CD4-positive, alpha-beta T cell treated with Interleukin-4 for 1 hour (primary cell): ENCODE measurements around the gene ARHGAP27.

Experiments used
- DNase-seq, 2 donors: peaks; one replicate each; pipeline ENCODE4 v3.0.0-alpha.2; 2020 to 2022

The ARHGAP27 gene

DNA sequence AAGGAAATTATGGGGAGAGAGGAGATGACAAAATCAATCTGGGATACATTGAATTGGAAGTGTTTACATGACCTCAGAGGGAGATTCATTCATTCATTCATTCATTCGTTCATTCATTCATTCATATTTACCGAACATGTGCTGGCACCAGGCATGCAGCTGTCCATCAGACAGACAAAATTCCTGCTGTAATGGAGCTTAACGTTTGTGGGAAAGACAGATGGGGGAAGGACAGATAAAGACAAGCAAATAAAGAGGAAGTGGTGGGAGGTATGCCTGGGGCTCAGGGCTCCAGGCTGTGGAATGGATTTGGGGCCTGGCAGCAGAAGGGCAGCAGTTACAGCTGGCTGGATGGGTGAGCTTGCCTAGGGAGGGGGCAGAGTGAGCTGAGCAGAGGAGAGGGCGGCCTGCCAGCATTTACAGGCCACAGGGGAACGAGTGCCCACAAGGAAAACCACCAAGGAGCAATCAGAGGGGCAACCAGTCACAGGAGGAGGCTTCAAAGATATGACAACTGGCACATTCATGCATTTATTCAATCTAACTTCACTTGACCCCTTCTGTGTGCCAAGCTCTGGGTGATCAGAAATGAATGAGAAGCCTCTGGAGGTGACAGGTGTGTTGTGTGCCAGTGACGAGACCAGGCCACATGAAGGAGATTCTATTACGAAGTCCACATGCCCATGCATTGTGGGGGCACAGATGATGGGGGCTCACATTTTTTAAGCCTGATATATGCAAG lies 48.5 kb downstream of the ARHGAP27 start:
- no peak for DNase-seq

DNA sequence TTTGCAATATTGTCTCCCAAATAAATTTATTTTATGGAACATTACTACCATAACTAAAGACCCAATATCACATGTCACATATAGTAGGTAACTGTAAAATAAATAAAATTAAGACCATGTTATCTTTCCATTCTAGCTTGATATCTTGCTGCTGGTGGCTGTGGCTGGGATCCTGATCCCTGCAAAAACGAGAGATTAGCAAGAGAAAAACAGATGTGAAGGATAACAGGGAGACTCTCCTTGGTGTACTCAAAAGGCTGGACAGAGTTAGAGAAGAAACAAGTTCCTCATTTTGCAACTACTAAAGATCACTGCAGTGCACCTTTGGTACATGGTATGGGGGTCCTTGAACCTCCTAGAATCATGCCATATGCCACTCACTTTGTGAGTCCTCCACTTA lies 49.7 kb downstream of the ARHGAP27 start:
- no peak for DNase-seq

DNA sequence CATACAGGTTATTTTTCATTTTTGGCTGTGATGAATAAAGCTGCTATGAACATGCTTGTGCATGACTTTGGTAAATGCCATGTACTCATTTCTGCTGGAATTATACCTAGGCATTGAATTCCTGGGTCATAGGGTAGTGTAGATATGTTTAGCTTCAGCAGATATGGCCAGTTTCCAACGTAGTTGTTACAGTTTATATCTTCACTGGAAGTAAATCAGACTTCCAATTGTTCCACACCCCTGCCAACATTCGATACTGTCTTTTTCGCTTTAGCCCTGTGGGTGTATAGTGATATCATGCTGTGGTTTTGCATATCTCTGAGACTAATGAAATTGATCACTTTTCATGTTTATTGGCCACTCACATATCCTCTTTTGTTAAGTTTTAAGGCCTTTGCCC lies 50.4 kb downstream of the ARHGAP27 start:
- no peak for DNase-seq

DNA sequence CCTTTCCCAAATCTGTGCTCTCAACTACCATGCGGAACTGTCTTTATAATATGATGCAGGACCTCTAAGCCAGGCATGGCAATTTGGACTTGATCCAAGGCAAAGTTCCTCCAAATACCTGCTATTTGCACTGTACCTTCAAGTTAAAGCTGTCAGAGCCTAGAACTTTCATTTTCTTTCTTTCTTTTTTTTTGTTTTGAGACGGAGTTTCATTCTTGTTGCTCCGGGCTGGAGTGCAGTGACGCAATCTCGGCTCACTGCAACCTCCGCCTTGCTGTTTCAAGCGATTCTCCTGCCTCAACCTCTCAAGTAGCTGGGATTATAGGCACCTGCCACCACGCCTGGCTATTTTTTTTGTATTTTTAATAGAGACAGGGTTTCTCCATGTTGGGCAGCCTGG lies 51.7 kb downstream of the ARHGAP27 start:
- no peak for DNase-seq

DNA sequence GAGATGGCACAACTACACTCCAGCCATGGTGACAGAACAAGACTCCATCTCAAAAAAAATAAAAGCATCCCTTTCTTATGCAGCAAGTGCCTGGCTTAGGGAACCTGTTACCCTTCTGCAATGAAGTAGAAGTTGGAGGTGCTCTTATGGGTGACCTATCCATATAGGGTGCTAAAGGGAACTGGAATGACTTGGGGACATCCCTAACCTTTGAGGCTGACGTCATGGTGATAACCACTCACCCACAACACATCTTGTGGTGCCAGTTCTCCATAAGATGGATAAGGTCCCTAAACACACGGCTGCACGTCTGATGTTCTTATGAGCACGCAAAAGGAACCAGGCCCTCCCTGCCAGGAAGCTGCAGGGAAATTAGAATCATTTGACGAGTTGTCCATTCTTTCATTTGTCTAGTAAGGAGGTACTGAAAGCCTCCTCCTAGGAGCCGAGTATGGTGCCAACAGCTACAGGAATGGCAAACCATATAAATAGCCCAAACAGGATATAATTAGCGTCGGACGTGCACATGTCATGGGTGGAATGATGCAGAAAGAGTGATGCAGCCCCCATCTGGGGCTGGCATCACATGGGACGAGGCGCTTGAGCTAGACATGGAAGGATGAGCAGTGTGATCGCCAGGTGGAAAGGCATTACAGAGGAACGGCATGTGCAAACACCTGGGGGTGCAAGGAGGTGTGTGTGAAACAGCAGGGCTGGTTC lies 52.5 kb downstream of the ARHGAP27 start:
- DNase-seq, result peak in 1 of 2 donors; percentile 15

DNA sequence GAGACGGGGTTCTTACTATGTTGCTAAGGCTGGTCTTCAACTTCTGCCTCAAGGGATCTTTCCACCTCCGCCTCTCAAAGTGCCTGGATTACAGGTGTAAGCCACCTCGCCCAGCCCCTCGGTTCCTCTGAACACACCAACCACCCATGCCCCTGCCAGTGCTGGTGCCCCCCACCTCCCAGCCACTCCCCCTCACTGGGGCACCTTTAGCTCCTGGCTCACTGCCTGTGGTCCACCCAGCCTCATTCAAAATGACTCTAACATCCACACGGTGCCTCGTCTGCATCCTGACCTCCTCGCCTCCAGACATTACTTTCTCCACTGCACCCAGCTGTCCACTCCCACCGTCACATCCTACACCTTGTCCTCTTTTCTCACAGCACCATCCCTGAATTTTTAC lies 55.3 kb downstream of the ARHGAP27 start:
- DNase-seq, result no peak

DNA sequence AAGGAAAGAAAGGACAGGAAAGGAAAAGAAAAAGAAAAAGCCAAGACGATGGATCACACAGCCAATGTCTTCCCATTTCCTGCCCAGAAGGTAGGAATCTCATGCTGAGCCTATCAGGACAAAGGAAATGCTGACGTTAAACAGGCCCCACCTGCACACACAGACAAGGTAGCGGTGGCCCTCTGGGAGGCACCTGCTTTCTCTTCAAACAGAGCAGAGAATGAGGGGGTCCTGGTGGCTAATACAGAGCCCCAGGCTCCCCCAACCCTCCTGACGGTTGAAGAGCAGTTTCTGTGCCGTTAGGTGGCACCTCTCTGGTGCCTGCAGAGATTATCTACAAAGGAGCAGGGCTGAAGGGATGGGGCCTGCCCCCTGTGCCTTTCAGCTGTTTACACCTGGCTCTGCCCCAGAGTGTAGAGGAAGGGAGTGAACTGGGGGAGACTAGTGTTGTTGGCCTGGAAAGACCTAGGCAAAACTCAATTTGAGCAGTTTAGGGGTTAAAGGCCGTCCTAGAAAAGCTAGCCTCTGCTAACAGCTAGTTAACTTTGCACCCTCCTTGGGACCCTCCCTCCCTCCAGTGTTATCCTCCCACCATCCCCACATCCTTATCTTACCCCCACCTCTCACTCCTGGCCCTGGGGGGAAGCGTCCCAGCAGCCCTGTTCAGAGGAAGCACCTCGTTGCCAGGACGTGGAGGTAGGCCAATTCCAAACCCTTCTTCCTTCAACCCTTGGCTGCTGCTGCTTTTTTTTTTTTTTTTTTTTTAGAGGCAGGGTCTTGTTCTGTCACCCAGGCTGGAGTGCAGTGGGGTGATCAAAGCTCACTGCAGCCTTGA lies 56.3 kb downstream of the ARHGAP27 start:
- no peak for DNase-seq

DNA sequence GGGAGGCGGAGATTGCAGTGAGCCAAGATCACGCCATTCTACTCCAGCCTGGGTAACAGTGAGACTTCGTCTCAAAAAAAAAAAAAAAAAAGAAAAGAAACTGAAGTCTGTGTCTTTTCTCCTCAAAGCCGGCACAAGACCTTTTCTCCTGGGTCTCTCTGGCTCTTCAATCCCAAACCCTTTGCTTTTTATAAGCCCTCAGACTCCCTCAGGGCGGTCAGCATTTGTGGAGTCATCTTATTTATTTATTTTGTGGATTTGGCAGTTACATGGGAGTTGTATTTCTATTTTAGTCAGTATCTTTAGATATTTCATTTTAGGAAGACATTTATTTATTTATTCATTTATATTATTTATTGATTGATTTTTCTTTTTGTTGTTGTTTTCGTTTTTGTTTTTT lies 58.2 kb downstream of the ARHGAP27 start:
- DNase-seq, result no peak

DNA sequence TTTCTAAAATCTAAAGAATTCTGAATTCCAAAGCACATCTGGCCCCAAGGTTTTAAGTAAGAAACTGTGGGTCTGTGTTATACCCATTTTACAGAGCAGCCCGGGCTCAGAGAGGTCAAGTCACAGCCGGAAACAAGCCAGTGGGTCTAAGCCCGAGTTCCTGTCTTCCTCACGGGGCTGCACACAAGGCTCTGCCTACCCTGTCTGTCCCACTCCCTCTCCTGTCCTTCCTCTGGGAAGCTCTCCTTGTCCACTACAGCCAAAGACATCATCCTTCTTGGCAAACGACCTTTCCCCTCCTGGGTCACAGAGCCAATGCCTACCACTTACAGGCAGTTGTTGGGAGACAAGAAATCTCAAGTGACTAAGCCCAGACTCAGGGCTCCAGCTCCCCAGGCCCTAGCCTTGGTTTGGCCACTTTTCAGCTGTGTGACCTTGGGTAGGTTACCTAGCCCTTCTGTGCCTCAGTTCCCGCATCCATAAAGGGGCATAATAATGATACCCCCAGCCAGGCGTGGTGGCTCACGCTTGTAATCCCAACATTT lies 60.3 kb downstream of the ARHGAP27 start:
- DNase-seq, result no peak

DNA sequence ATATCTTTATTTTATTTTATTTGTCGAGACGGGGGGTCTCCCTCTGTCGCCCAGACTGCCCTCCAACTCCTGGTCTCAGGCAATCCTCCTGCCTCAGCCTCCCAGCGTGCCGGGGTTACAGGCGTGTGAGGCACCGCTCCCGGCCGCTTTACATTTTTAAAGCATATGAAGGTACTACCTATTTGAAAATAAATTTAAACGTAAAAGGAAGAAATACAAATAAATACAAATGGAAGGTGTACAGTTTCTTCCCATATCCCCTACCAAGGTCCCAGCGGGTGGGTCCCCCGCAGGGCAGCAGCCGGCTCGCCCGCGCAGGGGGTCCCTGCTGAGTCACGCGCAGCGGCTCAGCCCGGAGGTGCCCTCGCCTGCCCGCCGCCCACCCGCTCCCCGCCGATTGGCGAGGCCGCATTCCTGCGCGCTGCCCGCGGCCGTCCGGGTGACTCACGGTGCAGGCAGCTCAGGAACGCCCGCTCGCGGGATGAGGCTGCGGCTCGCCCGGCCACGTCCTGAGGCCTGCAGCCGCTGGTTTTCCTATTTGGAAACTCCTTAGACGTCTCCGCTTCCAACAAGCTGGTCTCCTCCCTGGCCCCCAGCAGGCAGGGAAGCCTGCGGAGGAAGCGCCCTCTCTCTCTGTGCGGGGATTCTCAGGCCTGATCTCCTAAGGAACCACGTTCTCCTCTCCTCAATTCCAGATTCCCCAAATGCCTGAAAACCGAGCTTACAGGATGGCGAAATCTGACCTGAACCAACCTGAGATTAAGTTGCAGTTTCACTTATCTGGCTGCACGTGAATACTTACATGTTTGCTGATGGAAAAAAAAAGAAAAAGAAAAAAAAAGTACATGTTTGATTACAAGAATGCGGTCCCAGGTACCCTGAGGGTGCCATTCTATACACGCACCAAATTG lies 61.0 kb downstream of the ARHGAP27 start:
- no peak for DNase-seq

DNA sequence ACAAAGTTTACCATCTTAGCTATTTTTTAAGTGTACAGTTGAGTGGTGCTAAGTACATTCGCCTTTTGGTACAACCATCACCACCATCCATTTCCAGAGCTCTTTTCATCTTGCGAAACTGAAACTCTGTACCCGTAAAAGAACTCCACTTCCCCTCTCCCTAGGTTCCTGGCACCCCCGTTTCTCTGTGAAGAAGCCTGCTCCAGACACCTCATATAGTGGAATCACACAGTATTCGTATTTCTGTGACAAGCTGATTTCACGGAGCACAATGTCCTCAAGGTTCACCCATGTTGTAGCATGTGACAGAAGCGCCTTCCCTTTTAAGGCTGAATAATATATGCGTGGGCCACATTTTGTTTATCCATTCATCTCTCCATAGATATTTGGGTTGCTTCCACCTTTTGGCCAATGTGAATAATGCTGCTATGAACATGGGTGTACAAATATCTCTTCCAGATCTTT lies 61.7 kb downstream of the ARHGAP27 start:
- no peak for DNase-seq

DNA sequence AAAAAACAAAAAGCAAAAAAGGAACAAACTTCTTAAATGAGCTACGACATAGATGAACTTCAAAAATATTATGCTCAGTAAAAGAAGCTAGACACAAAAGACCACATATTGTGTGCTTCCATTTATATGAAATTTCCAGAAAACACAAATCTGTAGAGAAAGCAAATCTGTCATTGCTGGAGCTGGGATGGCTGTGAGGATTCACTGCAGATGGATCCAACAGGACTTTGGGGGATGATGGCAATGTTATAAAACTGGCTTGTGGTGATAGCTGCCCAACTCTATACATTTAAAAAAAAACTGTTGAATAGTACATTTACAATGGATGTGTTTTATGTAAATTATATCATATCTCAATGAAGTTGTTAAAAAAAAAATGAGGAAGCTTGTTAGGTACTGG lies 63.2 kb downstream of the ARHGAP27 start:
- DNase-seq, result no peak

DNA sequence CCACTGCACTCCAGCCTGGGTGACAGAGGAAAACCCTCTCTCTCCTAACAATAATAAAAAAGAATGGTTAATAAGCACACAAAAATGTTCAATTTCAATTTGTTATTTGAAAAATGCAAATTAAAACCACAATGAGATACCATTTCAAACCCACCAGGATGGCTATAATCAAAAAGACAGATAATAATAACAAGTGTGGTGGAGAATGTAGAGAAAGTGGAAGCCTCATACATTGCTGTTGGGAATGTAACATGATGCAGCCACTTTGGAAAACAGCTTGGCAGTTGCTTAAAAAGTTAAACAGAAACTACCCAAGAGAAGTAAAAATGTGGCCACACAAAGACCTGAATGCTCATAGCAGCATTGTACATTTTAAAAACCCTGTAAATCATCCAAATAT lies 64.0 kb downstream of the ARHGAP27 start:
- DNase-seq, result no peak

DNA sequence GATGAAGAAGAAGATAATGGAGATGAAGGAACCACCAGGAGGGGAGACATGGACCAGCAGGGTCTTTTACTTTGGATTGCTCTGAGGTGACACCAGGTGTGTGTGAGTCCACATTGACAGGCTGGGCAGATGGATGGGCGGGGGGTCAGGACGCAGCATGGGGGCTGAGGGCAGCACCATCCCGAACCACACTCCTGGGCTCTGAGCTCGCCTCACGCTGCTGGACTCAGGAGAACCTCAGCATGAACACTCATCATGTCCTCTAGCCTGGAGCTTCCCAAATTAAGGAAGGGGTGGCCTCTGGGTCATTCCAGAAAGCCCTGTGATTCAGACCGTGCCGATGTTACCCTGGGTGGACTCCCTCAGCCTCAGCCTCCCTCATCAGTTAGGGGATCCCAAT lies 65.5 kb downstream of the ARHGAP27 start:
- DNase-seq, result no peak

DNA sequence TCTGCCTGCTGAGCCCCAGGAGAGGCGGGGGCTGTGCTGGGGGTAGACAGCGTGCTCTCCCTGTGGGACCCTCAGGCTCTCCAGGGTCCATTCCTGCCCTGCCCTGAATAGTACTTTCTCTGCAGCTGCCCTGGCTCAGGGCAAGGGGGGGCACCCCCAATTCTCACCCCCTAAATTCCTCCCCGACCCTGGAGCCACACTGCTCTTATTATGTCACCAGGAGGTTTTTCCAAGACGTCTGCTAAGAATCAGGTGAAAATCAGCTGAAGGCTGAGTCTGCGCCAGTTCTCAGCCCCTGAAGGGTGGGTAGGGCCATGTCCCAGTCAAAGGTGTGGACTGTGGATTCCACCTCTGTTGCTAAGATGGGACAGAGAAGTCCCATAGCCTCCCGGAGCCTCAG lies 66.0 kb downstream of the ARHGAP27 start:
- no peak for DNase-seq

DNA sequence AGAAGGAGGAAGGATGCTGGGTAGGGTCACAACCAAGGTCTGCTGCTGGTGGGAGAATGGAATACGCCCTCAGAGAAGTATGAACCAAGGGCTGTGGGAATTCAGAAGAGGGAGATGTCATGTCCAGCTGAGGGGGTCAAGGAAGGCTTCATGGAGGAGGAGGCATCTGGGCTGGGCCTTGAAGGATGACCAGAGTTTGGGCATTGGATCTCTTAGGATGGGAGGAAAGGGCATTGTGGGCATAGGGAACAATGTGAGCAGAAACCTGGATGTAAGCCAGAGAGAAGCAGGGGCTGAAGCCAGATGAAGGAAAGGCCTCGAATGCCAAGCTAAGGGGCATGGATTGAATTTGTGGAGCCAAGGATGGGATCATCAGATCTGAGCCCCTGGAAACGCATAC lies 66.6 kb downstream of the ARHGAP27 start:
- DNase-seq, result no peak

DNA sequence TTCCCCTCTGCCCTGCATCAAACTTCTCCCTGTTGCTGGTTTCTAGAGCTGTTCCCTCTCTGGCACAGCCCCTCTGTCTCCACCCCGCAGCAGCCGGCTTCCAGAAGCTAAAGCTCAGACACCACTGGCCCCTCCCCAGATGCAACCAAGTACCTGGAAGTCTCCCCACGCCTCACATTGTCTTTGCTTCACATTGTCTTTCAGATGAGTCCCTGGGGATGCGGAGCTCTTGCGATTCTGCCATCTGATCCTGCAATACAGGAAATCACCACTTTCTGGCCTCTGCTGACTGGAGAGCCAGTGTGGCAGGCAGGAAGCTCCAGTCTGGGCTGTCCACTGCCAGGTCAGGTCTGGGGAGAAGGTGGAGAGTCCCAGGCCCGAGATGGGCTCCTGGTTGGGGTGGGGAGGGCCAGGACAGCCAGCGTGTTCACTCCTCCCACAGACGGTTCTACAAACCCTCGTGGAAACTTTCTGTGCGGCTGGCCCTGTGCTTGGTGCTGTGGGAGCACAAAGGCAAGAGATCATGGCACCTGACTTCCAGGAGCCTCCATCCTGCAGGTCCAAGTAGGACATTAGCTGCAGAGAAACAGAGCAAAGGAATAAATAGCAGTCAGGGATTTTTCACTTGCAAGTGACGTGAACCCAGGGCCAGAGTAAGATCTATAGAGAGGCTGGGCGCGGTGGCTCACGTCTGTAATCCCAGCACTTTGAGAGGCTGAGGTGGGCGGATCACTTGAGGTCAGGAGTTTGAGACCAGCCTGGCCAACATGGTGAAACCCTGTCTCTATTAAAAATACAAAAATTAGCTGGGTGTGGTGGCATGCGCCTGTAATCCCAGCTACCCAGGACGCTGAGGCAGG lies 67.9 kb downstream of the ARHGAP27 start:
- DNase-seq, result no peak

DNA sequence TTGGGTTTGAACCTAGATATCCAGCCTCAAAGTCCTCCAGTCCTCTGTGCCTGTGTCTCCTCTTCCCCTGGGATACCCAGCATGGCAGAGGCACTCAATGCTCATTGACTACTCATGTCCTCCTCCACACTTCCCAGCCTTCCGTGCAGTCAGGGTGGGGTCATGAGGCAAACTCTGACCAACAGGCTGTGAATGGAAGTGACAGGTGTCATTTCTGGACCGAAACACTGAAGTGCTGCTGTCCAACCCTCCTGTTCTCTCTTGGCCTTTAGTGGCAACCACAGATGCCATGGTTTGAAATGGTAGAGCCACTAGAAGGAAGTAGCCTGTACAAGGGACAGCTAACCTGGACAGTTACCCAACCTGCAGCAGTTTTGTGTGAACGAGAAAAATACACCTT lies 69.2 kb downstream of the ARHGAP27 start:
- DNase-seq, result no peak

DNA sequence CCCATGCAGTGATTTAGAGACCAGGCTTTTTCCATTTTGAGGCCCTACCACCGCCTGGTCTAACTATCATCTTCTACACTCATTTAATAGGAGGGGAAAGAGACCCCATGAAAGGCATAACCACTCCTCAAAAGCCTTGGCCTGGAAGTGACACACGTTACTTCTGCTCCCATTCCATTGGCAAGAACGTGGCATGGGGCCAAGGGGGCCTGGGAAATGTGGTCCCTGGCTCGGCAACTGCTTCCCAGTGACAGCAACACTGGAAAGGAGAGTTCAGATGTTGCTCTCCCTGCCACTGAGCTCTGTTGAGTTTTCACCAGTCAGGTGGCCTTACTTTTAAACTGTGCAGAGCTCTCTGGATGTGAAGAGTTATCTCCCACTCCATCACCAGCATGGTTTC lies 70.7 kb downstream of the ARHGAP27 start:
- no peak for DNase-seq

DNA sequence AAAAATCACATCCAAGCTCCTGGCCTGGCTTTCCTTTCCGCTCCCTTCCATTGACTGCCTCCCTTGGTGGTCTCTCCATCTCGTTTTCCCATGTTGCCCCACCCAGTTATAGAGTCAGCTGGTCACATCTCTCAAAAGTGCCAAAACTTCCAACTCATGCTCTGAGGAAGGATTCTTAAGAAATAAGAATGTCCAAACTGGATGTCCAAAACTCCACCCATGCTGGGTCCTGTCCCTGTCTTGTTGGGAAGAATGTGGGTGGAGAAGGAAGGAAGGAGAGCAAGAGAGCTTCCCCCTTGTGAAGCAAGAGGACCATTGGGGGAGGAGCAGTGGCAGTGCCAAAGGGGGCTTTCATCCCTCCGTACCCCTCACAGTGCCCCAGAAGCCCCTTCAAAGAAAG lies 71.2 kb downstream of the ARHGAP27 start:
- no peak for DNase-seq

DNA sequence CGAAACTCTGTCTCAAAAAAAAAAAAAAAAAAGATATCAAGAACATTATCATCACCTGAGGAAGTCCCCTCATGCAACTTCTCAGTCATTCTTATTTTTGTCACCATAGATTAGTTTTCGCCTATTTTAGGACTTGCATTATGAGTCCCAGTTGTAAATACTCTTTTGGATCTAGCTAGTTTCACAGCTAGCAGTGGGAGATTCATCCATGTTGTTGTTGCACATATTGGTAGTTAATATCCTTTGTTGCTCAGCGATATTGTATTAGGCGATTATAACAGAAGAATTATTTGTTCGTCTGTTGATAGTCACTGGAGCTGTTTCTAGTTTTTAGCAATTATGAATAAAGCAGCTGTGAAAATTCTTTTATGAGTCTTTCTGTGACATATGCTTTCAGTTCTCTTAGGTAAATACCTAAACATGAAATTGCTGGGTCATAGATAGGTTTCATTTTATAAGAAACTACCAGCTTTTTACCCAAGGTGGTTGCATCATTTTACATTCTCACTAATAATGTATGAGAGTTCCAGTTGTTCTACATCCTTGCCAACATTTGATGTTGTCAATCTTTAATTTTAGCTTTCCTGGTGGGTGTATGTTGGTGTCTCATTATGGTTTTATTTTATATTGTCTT lies 75.2 kb downstream of the ARHGAP27 start:
- no peak for DNase-seq
